GM19193 (cell line): Measurements from ENCODE around the gene LRRC45.

Experiments used
- POLR2A ChIP-seq: IDR thresholded peaks from 4 replicates; pipeline ENCODE4 v1.6.1; 2011; ENCODE audit not compliant: insufficient read depth, insufficient read length; ENCODE audit errors: extremely low read depth

The LRRC45 gene

DNA sequence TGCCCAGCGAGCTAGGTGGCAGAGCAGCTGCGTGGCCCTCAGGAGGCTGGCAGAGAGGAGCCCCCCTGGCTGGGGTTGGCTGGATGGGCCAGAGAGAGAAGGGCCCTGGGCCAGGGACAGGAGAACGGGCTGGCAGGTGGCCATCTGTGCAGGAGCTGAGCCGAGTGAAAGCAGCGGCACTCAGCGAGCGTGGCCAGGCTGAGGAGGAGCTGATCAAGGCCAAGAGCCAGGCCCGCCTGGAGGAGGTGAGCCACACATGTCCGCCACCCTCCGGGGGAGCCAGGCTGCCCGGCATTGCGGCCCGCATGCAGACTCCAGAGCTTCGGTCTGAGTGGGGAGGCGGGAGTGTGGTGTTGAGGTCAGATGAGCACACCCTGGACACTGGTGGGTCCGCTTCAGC is 6.3 kb downstream of the LRRC45 start:
- TF ChIP-seq POLR2A: no peak

DNA sequence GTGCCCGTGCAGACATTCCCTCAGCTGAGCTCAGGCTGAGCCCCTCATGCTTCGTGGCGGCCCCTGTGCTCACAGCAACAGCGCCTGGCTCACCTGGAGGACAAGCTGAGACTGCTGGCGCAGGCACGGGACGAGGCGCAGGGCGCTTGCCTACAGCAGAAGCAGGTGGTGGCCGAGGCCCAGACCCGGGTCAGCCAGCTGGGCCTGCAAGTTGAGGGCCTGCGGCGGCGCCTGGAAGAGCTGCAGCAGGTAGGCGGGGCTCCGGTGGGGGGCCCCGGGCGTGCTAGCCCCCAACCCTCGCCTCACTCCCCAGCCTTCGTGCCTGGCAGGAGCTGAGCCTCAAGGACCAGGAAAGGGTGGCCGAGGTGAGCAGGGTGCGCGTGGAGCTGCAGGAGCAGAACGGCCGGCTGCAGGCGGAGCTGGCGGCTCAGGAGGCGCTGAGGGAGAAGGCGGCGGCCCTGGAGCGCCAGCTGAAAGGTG is 6.9 kb downstream of the LRRC45 start:
- TF ChIP-seq POLR2A: no peak

GRCh38 chr17:82030470-82031302 is 7.6 kb downstream of the LRRC45 start:
- TF ChIP-seq POLR2A: no peak

GRCh38 chr17:82031303-82031884 is 8.3 kb downstream of the LRRC45 start, which contains the start of gene RAC3:
RAC3 (plus strand) TSS chr17:82031678; CDS start chr17:82031762, 84 bp downstream.
- no peak for TF ChIP-seq POLR2A

DNA sequence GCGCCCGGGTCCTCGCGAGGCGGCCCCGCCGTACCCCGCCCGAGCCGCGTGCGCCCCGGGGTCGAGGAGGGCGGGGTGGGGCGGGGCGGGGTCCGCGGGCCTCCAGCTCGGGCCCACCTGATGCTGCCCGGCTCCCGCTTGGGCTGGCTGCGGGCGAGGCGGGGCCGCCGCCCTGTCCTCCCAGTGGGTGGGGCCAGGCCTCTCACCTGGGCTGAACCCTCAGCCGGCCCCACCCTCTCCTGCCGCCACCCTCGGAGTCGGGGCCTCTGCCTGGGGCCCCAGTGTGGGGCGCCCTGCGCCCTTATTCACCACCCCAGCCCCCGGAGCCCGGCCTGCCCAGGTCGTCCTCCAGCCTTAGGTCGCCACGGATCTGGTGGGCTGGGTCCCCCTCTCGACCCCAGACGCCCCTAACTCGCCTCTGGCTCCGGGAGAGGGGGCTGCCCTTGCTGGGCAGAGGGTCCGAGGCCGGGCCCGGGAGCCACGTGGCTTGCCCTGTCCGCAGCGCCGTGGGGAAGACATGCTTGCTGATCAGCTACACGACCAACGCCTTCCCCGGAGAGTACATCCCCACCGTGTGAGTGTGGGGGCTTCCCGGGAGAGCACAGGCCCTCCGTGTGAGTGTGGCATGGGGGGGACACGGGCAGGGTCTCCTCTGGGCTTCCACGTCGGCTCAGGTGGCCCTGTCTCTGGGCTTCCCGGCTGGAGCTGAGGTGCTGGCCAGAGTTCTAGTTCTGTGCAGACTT is 9.0 kb downstream of the LRRC45 start:
- no peak for TF ChIP-seq POLR2A

DNA sequence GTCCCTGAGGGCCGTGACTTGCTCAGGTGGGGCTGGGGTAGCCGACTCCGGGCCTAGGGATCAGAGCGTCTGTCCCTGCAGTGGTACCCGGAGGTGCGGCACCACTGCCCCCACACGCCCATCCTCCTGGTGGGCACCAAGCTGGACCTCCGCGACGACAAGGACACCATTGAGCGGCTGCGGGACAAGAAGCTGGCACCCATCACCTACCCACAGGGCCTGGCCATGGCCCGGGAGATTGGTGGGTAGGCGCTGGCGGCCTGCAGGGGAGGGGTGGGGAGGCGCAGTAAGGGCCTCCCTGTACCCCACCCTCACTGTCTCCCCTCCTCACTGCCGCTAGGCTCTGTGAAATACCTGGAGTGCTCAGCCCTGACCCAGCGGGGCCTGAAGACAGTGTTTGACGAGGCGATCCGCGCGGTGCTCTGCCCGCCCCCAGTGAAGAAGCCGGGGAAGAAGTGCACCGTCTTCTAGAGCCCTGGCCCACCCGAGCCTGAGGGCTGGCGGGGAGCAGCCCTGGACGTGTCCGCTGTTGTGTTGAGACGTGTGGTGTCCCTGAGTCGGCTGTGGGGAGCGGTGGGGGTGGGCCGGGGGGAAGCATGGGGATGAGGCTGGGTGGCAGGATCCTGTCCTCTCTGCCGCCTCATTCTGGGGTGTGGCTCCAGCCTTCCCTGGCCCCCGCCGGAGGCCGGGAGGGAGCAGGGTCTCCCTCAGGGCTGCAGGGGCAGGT is 10.4 kb downstream of the LRRC45 start:
- TF ChIP-seq POLR2A: no peak

DNA sequence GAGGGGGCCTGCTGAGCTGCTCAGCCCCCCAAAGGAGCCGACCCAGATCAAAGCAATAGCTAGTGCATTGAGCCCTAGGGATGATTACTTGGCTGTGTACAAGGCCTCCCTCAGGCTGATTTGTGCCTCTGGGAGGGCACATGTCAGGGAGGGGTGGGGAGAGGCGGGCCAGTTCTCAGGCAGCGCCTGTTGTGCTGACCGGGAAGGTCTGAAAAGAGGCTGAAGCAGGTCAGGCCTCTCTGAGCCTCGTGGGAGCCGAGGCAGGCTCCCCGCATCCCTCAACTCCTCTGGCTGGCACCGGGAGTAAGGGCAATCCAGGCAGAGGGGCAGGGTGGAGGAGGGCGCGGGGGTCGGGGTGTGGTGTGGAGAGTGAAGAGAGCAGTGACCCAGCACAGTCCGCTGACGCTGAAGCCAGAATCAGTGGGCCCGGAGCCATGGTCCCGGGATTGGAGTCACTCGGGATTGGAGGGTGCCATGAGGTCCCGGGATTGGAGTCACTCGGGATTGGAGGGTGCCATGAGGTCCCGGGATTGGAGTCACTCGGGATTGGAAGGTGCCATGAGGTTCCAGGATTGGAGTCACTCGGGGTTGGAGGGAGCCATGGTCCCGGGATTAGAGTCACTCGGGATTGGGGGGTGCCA is 11.4 kb downstream of the LRRC45 start:
- no peak for TF ChIP-seq POLR2A

DNA sequence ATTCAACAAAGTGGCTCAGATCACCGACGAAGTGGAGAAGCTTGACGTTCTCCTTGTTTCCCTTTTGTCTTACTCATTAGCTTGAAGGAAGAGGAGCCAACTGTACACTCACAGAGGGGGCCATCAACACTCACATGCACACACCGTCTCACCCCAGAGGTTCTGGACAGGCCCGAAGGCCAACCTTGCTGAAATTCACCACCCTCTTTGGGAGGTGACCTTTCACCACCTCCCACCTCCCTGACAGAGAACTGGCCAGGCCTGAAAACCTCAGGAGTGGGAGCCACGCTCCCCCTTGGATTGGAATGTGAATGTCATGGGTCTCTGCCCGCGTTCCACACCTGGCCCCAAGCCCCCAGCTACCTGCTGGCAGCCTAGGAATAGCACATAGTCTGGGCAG is 12.4 kb downstream of the LRRC45 start:
- no peak for TF ChIP-seq POLR2A

DNA sequence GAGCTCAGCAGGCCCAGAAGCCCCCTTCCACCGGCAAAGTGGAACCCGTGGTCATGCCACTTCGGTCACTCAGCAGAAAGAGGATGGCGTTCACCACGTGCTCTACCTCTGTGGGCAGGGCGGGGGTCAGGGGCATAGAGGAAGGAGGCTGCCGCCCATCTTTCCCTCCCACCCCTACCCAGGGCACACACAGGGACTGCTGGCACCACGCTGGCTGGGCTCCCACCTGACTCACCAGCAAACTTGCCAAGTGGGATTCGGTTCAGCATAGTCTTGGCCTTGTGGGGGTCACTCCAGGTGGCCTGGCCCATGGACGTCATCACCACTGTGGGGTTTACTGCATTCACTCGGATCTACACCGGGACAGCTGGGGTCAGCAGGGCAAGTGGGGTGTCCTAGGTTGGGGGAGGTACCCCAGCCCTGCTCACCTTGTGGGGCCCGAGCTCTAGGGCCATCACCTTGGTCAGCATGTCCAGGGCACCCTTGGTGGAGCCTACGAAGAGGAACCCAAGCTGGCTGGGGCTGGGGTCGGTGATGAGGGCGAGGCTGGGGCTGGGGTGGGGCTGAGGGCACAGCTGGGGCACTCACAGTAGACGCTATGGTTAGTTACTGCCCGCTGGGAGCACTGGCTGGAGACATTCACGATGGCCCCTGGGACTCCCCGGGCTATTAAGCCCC is 13.0 kb downstream of the LRRC45 start:
- TF ChIP-seq POLR2A: no peak

DNA sequence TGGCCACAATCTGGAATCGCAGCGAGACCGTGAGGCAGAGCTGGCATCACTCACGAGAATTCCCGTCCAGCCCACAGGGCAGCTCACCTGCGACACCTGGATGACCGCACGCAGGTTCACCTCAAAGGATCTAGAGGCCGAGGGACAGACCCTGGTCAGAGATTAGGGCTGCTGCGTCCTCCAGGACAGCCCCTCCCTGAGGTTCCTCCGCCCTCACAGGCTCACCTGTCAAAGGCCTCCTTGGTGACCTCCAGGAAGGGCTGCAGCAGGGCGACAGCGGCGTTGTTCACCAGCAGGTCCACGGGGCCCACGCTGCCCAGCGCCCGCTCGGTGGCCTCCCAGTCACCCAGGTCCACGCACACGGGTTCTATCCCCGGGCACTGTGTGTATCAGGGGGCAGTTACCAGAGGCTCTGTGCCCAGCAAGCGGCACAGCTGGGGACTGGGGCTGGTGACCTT is 13.6 kb downstream of the LRRC45 start:
- TF ChIP-seq POLR2A: no peak

DNA sequence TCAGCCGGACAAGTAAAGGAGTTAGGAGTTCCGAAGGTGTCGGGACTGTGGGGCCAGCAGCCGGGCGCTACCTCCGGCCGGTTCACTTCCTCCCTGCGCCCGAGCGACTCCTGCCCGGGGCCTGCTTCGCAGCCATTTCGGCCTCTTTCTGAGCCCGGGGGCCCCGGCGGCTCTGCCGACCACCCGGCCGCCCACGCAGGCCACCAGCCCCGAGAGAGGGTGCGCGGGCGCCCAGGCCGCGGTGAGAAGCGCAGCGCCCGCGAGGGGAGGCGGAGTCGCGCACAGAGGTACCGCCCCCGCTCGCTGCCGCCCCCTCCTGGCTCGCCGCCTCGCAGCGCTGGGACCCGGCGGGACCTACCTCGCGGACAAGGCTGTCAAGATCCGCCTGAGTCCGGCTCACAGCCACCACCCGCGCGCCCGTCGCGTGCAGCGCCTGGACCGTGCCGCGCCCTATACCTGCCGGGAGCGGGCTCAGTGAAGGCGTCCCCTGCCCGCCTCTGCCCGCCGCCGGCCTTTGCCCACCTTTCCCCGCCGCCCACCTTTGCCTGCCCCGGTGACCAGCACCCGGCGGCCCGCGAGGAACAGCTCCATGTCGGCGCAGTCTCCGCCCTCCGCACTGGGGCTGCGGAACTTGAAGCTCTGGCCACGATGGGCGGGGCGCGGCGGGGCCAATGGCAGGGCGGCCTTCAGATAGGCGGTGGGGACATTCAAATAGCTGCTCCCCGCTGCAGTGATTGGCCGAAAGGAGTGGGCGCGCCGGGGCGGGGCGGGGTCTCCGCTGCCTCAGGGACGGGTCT is 14.2 kb downstream of the LRRC45 start, which contains the start of gene DCXR:
Gene DCXR (minus strand): TSS at position 606 of the 797 bp plus-strand sequence. CDS start 15 bp downstream, at position 591.
- TF ChIP-seq POLR2A: peak; percentile 97

GRCh38 chr17:82037889-82038195 is 14.7 kb downstream of the LRRC45 start:
- no peak for TF ChIP-seq POLR2A
